K562 (cell line): ENCODE results near the gene SLC13A4. TPM values are rescaled to one million over a fixed set of nuclear protein-coding genes. Genes with fewer than 3 reads are reported as not detected.

Source experiments
- ATF3 ChIP-seq, 2 experiments: fragments of 450-650 bp in 1 of 2; sonication (generic) in 1 of 2; formaldehyde crosslinking in 1 of 2; IDR thresholded peaks in 1 of 2; conservative IDR thresholded peaks in 1 of 2; 2 replicates each; pipeline versions ENCODE4 v1.6.1 to v1.8.1; 2016 to 2023; ENCODE audit warnings: mild to moderate bottlenecking in 2 of 2, moderate library complexity in 2 of 2, inconsistent platforms in 1 of 2, missing genetic modification reagents in 1 of 2
- CCAR2 ChIP-seq: fragments of 200-400 bp; formaldehyde crosslinking; IDR thresholded peaks from 2 replicates; pipeline ENCODE4 v1.6.1; 2017; ENCODE audit warnings: mild to moderate bottlenecking, low read depth, low read length
- CREBBP ChIP-seq: IDR thresholded peaks from one replicate; pipeline ENCODE4 v1.6.1; 2012; ENCODE audit warnings: low read depth, mild to moderate bottlenecking, control low read depth, inconsistent platforms, low read length
- LEF1 ChIP-seq: fragments of 450-650 bp; IDR thresholded peaks from 2 replicates; pipeline ENCODE4 v1.6.1; 2016; ENCODE audit warnings: mild to moderate bottlenecking
- MEF2D ChIP-seq: conservative IDR thresholded peaks from 2 replicates; pipeline ENCODE4 v1.6.1; 2016; ENCODE audit warnings: low read depth, missing genetic modification characterization, missing compliant biosample characterization
- RBFOX2 ChIP-seq: fragments of 200-400 bp; formaldehyde crosslinking; IDR thresholded peaks from 2 replicates; pipeline ENCODE4 v1.6.1; 2017; ENCODE audit warnings: low read depth, mild to moderate bottlenecking, low read length, moderate library complexity
- TCF7L2 ChIP-seq: fragments of 150-350 bp; IDR thresholded peaks from 2 replicates; pipeline ENCODE4 v1.6.1; 2016; ENCODE audit warnings: low read depth, mild to moderate bottlenecking, low read length, moderate library complexity
- THRA ChIP-seq: fragments of 450-650 bp; IDR thresholded peaks from 2 replicates; pipeline ENCODE4 v1.6.1; 2017; ENCODE audit warnings: mild to moderate bottlenecking, moderate library complexity
- ZFP1 ChIP-seq: fragments of 450-650 bp; formaldehyde crosslinking; IDR thresholded peaks from 2 replicates; pipeline ENCODE4 v1.4.0; 2020; ENCODE audit warnings: mild to moderate bottlenecking, mixed read lengths
- ZNF175 ChIP-seq: fragments of 200-800 bp; sonication (Bioruptor generic); IDR thresholded peaks from 2 replicates; pipeline ENCODE4 v1.6.1; 2016; ENCODE audit warnings: low read depth, mild to moderate bottlenecking, missing genetic modification characterization, missing compliant biosample characterization
- ZNF551 ChIP-seq: fragments of 250-450 bp; sonication (Bioruptor Pico); IDR thresholded peaks from 2 replicates; pipeline ENCODE4 v1.5.0; 2021; ENCODE audit warnings: mild to moderate bottlenecking, moderate library complexity
- ZNF696 ChIP-seq: fragments of 250-450 bp; sonication (Bioruptor Pico); conservative IDR thresholded peaks from 2 replicates; pipeline ENCODE4 v1.4.0; 2020; ENCODE audit warnings: mild to moderate bottlenecking, moderate library complexity
- ZNF764 ChIP-seq: fragments of 250-450 bp; sonication (Bioruptor Pico); IDR thresholded peaks from 2 replicates; pipeline ENCODE4 v1.4.0; 2020; ENCODE audit warnings: low read depth, mild to moderate bottlenecking, moderate library complexity
- polyA plus RNA-seq, 8 experiments: library from polyadenylated mRNA; depleted of rRNA in 4 of 8; stranded (reverse) in 5 of 8; unstranded in 3 of 8; fragments of >200 nt; fragmentation: Nextera tagmentation in 2 of 8; fragmentation: Illumina TruSeq in 1 of 8; extraction: Ambion mirVana in 2 of 8; extraction: Trizol in 1 of 8; gene quantifications; 2 replicates each; pipeline versions ENCODE4 v1.2.1 to v1.2.3, GENCODE V29; 2011 to 2014; ENCODE audit warnings: inconsistent platforms in 1 of 8, missing spikeins in 1 of 8
- total RNA-seq, 7 experiments: library from RNA; depleted of rRNA in 6 of 7; stranded (reverse); fragments of >200 nt in 6 of 7; fragmentation: Illumina TruSeq in 2 of 7; extraction: Trizol in 2 of 7; gene quantifications; 2 replicates each; pipeline versions ENCODE4 v1.2.1 to v1.2.3, GENCODE V29; 2011 to 2021; ENCODE audit warnings: low replicate concordance in 1 of 7
- TF ChIP-seq, protein P1 (sequence below), 2 experiments: fragments of 450-650 bp in 1 of 2; sonication (generic) in 1 of 2; formaldehyde crosslinking in 1 of 2; IDR thresholded peaks; 2 replicates each; pipeline versions ENCODE4 v1.7.1 to v1.9.0; 2016 to 2022; ENCODE audit warnings: inconsistent platforms in 1 of 2, mild to moderate bottlenecking in 1 of 2, missing genetic modification reagents in 1 of 2
- TF ChIP-seq, protein P2 (sequence below): sonication (generic); formaldehyde crosslinking; IDR thresholded peaks from 2 replicates; pipeline ENCODE4 v1.8.0; 2022; ENCODE audit warnings: mild to moderate bottlenecking, missing genetic modification reagents

SLC13A4 gene
- total and polyA plus RNA-seq, 9 of the 15 experiments (the other 6 are each of a cell fraction or from before 2014, with no cell fraction given) = 0.11 to 1.0 (median 0.36) TPM

DNA sequence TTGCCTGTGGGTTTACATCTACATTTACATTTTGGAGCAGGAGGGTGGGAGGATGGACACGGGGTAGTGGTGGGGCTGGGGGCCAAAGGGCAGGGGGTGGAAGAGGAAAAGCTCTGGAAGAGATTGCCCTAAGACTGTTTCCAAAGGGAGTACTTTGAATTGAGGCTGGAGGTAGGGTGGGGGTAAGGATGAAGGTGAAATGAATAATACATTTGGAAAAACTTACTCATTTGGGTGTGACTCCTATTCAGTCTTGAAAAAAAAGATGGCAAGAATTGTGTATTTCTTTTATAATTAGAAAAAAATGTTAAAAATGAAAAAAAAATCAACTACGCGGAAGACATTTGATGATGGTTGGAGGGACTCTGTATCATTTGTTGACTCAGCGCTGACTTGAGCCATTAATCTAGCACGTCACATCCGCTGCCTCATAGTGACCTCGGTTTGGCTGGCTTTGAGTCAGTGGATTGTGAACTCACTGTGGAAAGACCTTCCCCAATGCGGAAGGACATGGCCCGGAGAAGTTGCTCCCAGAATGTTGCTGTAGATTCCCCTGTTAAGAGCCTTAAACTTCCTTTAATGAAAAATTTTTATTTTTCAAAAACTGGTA, 17.8 kb upstream of the SLC13A4 start (continued):
- TF ChIP-seq, protein P1, sequence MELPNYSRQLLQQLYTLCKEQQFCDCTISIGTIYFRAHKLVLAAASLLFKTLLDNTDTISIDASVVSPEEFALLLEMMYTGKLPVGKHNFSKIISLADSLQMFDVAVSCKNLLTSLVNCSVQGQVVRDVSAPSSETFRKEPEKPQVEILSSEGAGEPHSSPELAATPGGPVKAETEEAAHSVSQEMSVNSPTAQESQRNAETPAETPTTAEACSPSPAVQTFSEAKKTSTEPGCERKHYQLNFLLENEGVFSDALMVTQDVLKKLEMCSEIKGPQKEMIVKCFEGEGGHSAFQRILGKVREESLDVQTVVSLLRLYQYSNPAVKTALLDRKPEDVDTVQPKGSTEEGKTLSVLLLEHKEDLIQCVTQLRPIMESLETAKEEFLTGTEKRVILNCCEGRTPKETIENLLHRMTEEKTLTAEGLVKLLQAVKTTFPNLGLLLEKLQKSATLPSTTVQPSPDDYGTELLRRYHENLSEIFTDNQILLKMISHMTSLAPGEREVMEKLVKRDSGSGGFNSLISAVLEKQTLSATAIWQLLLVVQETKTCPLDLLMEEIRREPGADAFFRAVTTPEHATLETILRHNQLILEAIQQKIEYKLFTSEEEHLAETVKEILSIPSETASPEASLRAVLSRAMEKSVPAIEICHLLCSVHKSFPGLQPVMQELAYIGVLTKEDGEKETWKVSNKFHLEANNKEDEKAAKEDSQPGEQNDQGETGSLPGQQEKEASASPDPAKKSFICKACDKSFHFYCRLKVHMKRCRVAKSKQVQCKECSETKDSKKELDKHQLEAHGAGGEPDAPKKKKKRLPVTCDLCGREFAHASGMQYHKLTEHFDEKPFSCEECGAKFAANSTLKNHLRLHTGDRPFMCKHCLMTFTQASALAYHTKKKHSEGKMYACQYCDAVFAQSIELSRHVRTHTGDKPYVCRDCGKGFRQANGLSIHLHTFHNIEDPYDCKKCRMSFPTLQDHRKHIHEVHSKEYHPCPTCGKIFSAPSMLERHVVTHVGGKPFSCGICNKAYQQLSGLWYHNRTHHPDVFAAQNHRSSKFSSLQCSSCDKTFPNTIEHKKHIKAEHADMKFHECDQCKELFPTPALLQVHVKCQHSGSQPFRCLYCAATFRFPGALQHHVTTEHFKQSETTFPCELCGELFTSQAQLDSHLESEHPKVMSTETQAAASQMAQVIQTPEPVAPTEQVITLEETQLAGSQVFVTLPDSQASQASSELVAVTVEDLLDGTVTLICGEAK (IDR thresholded peaks at IDR 0.05) = 0 out of 2 replicates have a peak, but pooled peaks have one; percentile 50
- TF ChIP-seq, protein P1 (CRISPR knock-in tag; IDR thresholded peaks at IDR 0.05) = no peak
- TF ChIP-seq ATF3 (IDR thresholded peaks at IDR 0.05) (peak; percentile 42; the same call in 1 of the 2 replicates), ATF3 (CRISPR knock-in tag; conservative IDR thresholded peaks at IDR 0.05) (no peak), ZFP1 (CRISPR knock-in tag) (no peak), RBFOX2 (no peak), ZNF175 (CRISPR knock-in tag) (0 out of 2 replicates have a peak, but pooled peaks have one; percentile 38), CREBBP (no peak), LEF1 (no peak), MEF2D (tag) (no peak), ZNF551 (CRISPR knock-in tag) (no peak), TCF7L2 (no peak), THRA (no peak), ZNF696 (no peak), ZNF764 (CRISPR knock-in tag) (no peak), CCAR2 (no peak)
- TF ChIP-seq, protein P2, sequence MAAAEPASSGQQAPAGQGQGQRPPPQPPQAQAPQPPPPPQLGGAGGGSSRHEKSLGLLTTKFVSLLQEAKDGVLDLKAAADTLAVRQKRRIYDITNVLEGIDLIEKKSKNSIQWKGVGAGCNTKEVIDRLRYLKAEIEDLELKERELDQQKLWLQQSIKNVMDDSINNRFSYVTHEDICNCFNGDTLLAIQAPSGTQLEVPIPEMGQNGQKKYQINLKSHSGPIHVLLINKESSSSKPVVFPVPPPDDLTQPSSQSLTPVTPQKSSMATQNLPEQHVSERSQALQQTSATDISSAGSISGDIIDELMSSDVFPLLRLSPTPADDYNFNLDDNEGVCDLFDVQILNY (CRISPR knock-in tag) = no peak
